Progenitor cell of endocrine pancreas (in vitro differentiated cells): ENCODE results near the gene ACOX3. TPM values are rescaled to one million over a fixed set of nuclear protein-coding genes. Genes with fewer than 3 reads are reported as not detected.

Source experiments
- DNase-seq: peaks from one replicate; pipeline ENCODE4 v3.0.0; 2021; ENCODE audit warnings: low spot score; ENCODE audit not compliant: unreplicated experiment
- H3K27ac Mint-ChIP-seq: 2 replicates; pipeline ENCODE4 v1.8.0; 2021; ENCODE audit warnings: mild to moderate bottlenecking, moderate library complexity, mixed read lengths
- H3K27me3 Mint-ChIP-seq: 2 replicates; pipeline ENCODE4 v1.8.0; 2021; ENCODE audit warnings: mixed read lengths
- H3K36me3 Mint-ChIP-seq: 2 replicates; pipeline ENCODE4 v1.8.0; 2022; ENCODE audit warnings: mixed read lengths; ENCODE audit not compliant: insufficient read depth
- H3K4me1 Mint-ChIP-seq: 2 replicates; pipeline ENCODE4 v1.8.0; 2021; ENCODE audit warnings: low read depth, mixed read lengths
- H3K4me3 Mint-ChIP-seq: 2 replicates; pipeline ENCODE4 v1.8.0; 2021; ENCODE audit warnings: low read depth, mild to moderate bottlenecking, moderate library complexity, mixed read lengths
- H3K9me3 Mint-ChIP-seq: 2 replicates; pipeline ENCODE4 v1.8.0; 2021; ENCODE audit warnings: low read depth, mixed read lengths
- total RNA-seq: library from RNA; stranded (reverse); gene quantifications from 2 replicates; pipeline ENCODE4 v1.2.1, GENCODE V29; 2021
- TF ChIP-seq, protein P1 (sequence below): fragments of 200-600 bp; sonication (generic); IDR thresholded peaks from one replicate; pipeline ENCODE4 v1.5.0; 2021; ENCODE audit warnings: antibody characterized with exemption, mild to moderate bottlenecking; ENCODE audit not compliant: unreplicated experiment

The ACOX3 gene
- total RNA-seq, 1 donor from 2014 or later, result 22.6 TPM

DNA sequence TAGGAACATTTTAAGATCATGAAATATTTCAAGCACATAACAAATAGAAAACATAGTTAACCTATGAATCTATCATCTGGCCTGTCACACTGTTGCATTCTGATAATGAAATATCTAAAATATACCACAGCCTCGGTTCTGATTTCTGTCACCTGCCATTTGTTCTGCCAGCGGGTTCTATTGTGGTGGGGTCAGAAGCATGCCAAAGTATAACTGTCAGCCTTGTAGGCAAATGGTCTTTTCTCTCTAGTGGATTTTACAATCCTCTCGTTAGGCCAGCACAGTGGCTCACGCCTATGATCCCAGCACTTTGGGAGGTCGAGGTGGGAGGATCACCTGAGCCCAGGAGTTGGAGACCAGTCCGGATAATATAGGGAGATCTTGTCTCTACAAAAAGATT is 123.0 kb downstream of the ACOX3 start:
- H3K36me3 Mint-ChIP-seq, result peaks cover 2% of the 10 kb centered on the region
- DNase-seq, result no peak
- H3K9me3 Mint-ChIP-seq, result peaks cover 10% of the 10 kb centered on the region
- H3K4me3 Mint-ChIP-seq, result no peak overlapping the region
- H3K4me1 Mint-ChIP-seq, result peaks cover 15% of the 10 kb centered on the region
- TF ChIP-seq, protein P1, sequence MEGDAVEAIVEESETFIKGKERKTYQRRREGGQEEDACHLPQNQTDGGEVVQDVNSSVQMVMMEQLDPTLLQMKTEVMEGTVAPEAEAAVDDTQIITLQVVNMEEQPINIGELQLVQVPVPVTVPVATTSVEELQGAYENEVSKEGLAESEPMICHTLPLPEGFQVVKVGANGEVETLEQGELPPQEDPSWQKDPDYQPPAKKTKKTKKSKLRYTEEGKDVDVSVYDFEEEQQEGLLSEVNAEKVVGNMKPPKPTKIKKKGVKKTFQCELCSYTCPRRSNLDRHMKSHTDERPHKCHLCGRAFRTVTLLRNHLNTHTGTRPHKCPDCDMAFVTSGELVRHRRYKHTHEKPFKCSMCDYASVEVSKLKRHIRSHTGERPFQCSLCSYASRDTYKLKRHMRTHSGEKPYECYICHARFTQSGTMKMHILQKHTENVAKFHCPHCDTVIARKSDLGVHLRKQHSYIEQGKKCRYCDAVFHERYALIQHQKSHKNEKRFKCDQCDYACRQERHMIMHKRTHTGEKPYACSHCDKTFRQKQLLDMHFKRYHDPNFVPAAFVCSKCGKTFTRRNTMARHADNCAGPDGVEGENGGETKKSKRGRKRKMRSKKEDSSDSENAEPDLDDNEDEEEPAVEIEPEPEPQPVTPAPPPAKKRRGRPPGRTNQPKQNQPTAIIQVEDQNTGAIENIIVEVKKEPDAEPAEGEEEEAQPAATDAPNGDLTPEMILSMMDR, result no peak
- peaks cover 2% of the 10 kb centered on the region for H3K27me3 Mint-ChIP-seq
- no peak overlapping the region for H3K27ac Mint-ChIP-seq

DNA sequence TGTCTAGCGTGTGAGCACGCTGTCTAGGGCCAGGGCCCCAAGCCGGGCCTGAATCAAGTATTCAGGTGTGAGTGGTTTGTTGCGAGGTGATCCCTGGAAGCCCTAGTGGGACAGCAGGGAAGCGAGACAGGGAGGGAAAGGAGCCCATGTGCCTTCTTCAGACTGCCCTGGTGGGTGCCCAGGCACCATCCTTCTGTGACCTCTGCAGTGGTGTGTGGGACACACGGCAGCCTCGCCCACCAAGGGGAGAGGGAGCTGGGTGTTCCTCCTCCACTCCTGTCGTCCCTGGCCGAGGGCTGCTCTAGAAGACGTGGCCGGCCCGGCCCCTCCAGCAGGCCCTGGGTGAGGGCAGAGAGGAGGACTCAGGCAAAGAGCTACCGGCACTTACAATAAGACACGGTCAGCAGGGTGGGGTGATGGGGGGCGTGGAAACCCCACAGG is 123.6 kb downstream of the ACOX3 start:
- Mint-ChIP-seq H3K9me3 (peaks cover 11% of the 10 kb centered on the region), H3K36me3 (peaks cover 2% of the 10 kb centered on the region), H3K27ac (peak overlapping the region; percentile 72), H3K4me3 (no peak overlapping the region), H3K4me1 (peaks cover 15% of the 10 kb centered on the region), H3K27me3 (peaks cover 2% of the 10 kb centered on the region)
- TF ChIP-seq, protein P1, result no peak
- no peak for DNase-seq

Other genes with a start within 250 kb of the ACOX3 start
- 11.2 and 12.5 TPM in 2 replicates for gene SH3TC1, start 241.4 kb downstream of the ACOX3 start, total RNA-seq
- 0.69 and 0.86 TPM in 2 replicates for gene HTRA3, start 171.0 kb downstream of the ACOX3 start, total RNA-seq
- 29.1 and 31.0 TPM in 2 replicates for gene TRMT44, start 54 bp upstream of the ACOX3 start, total RNA-seq
- gene GPR78, start 139.7 kb upstream of the ACOX3 start, total RNA-seq, result 0.31 TPM in 1 of 2 replicates, not detected in the other
- gene CPZ, start 152.0 kb upstream of the ACOX3 start, total RNA-seq, result 0.19 and 0.29 TPM in 2 replicates